ENCODE data around the gene NSD2.

- no peak for TF ChIP-seq POLR2AphosphoS5 (IDR thresholded peaks at IDR 0.05)
- TF ChIP-seq CTCF (IDR thresholded peaks at IDR 0.05), result no peak
These were observed 114.8 kb downstream of the NSD2 start for GRCh38 chr4:1985780-1986577.

Data from sigmoid colon (tissue), 4 donors.